HepG2 (cell line): Measurements from ENCODE around the gene TAS2R40. TPM values are rescaled to one million over a fixed set of nuclear protein-coding genes. Genes with fewer than 3 reads are reported as not detected.

Experiments
- ASH2L ChIP-seq: fragments of 300-600, 200-600 bp; sonication (generic); IDR thresholded peaks from 2 replicates; pipeline ENCODE4 v1.7.0; 2017; ENCODE audit warnings: low read depth, mild to moderate bottlenecking, moderate library complexity, mixed read lengths, low read length; ENCODE audit not compliant: insufficient read length
- CBX2 ChIP-seq, 2 experiments: fragments of 200-600 bp in 1 of 2; sonication (generic); formaldehyde crosslinking in 1 of 2; IDR thresholded peaks; 2 replicates each; pipeline versions ENCODE4 v1.7.0 to v1.8.1; 2018 to 2022; ENCODE audit warnings: low read depth in 2 of 2, low read length in 1 of 2, mild to moderate bottlenecking in 1 of 2, missing genetic modification reagents in 1 of 2
- GATA4 ChIP-seq: sonication (generic); IDR thresholded peaks from 2 replicates; pipeline ENCODE4 v1.6.1; 2016; ENCODE audit warnings: antibody characterized with exemption, low read depth, borderline replicate concordance
- KAT7 ChIP-seq: IDR thresholded peaks from 2 replicates; pipeline ENCODE4 v1.6.1; 2018; ENCODE audit warnings: borderline replicate concordance, missing compliant biosample characterization
- KMT2B ChIP-seq: IDR thresholded peaks from 2 replicates; pipeline ENCODE4 v1.6.1; 2016; ENCODE audit warnings: missing genetic modification reagents, missing compliant biosample characterization
- PAXIP1 ChIP-seq: sonication (generic); formaldehyde crosslinking; conservative IDR thresholded peaks from 2 replicates; pipeline ENCODE4 v1.4.0; 2020; ENCODE audit warnings: mild to moderate bottlenecking, missing genetic modification reagents, moderate library complexity
- PCBP2 ChIP-seq: fragments of 200-400 bp; formaldehyde crosslinking; optimal IDR thresholded peaks from 2 replicates; pipeline ENCODE3; 2018; ENCODE audit warnings: low read length, low read depth; ENCODE audit not compliant: poor library complexity, severe bottlenecking
- POLR2A ChIP-seq, 2 experiments: IDR thresholded peaks; 2 replicates each; pipeline ENCODE4 v1.6.1; 2011; ENCODE audit warnings: low read depth in 2 of 2, low read length in 2 of 2, mild to moderate bottlenecking in 1 of 2, moderate library complexity in 1 of 2; ENCODE audit not compliant: insufficient read depth in 1 of 2
- RAD51 ChIP-seq: fragments of 450-650 bp; IDR thresholded peaks from 2 replicates; pipeline ENCODE4 v1.6.1; 2016; ENCODE audit warnings: borderline replicate concordance
- STAT5B ChIP-seq: sonication (generic); formaldehyde crosslinking; IDR thresholded peaks from 2 replicates; pipeline ENCODE4 v1.4.0; 2020; ENCODE audit warnings: missing genetic modification reagents
- THAP9 ChIP-seq: sonication (generic); formaldehyde crosslinking; IDR thresholded peaks from 2 replicates; pipeline ENCODE4; 2020; ENCODE audit warnings: missing genetic modification reagents, mild to moderate bottlenecking, borderline replicate concordance
- TOE1 ChIP-seq: sonication (generic); formaldehyde crosslinking; IDR thresholded peaks from 2 replicates; pipeline ENCODE4 v1.4.0; 2020; ENCODE audit warnings: mild to moderate bottlenecking, missing genetic modification reagents
- UBTF ChIP-seq: sonication (generic); formaldehyde crosslinking; IDR thresholded peaks from 2 replicates; pipeline ENCODE4 v1.4.0; 2020; ENCODE audit warnings: mild to moderate bottlenecking, missing genetic modification reagents
- ZFP90 ChIP-seq: sonication (generic); formaldehyde crosslinking; IDR thresholded peaks from 2 replicates; pipeline ENCODE4 v1.8.0; 2022; ENCODE audit warnings: missing genetic modification reagents, mild to moderate bottlenecking, inconsistent platforms, borderline replicate concordance
- ZNF207 ChIP-seq: fragments of 450-650 bp; IDR thresholded peaks from 2 replicates; pipeline ENCODE4 v1.6.1; 2016; ENCODE audit warnings: antibody characterized with exemption, borderline replicate concordance
- ZNF230 ChIP-seq: sonication (generic); formaldehyde crosslinking; IDR thresholded peaks from 2 replicates; pipeline ENCODE4 v1.4.0; 2020; ENCODE audit warnings: mild to moderate bottlenecking, missing genetic modification reagents
- ZNF773 ChIP-seq: sonication (generic); formaldehyde crosslinking; IDR thresholded peaks from 2 replicates; pipeline ENCODE4 v1.4.0; 2020; ENCODE audit warnings: missing genetic modification reagents, borderline replicate concordance
- ZSCAN21 ChIP-seq: sonication (generic); formaldehyde crosslinking; IDR thresholded peaks from 2 replicates; pipeline ENCODE4 v1.8.0; 2022; ENCODE audit warnings: mild to moderate bottlenecking, missing genetic modification reagents, moderate library complexity, borderline replicate concordance
- polyA plus RNA-seq, 8 experiments: library from polyadenylated mRNA; depleted of rRNA in 3 of 8; stranded (reverse) in 7 of 8; unstranded in 1 of 8; fragments of >200 nt; fragmentation: Illumina TruSeq in 4 of 8; extraction: Trizol in 4 of 8; gene quantifications; 2 replicates each; pipeline versions ENCODE4 v1.2.1 to v1.2.3, GENCODE V29; 2011 to 2016; ENCODE audit warnings: low read depth in 4 of 8, missing spikeins in 1 of 8, mixed read lengths in 1 of 8; ENCODE audit not compliant: insufficient read depth in 1 of 8
- total RNA-seq, 5 experiments: library from RNA; depleted of rRNA; stranded (reverse); fragments of >200 nt; fragmentation: Illumina TruSeq; extraction: Trizol; gene quantifications; 2 replicates each; pipeline ENCODE4 v1.2.3, GENCODE V29; 2016; ENCODE audit warnings: low read depth in 1 of 5

The TAS2R40 gene
- total and polyA plus RNA-seq, 2 of the 13 experiments (the other 11 are each of a cell fraction or from before 2014, with no cell fraction given) = not detected

GRCh38 chr7:143263266-143264195, 41.7 kb downstream of the TAS2R40 start, which contains the start of gene GSTK1 (continued):
- 0 out of 2 replicates have a peak, but pooled peaks have one; percentile 58 for TF ChIP-seq ZFP90 (CRISPR knock-in tag)
- TF ChIP-seq THAP9 (CRISPR knock-in tag) = peak; percentile 45; the same call in 1 of the 2 replicates
- TF ChIP-seq ASH2L = no peak
- no peak for TF ChIP-seq ZNF207
- TF ChIP-seq POLR2A (IDR thresholded peaks at IDR 0.05; ENCODE audit: insufficient read depth in 1 of 2, low read depth in 2 of 2, low read length in 2 of 2) = peak; percentile 88 to 98
- no peak for TF ChIP-seq CBX2 (IDR thresholded peaks at IDR 0.05; ENCODE audit: low read depth, low read length)
- TF ChIP-seq CBX2 (CRISPR knock-in tag; IDR thresholded peaks at IDR 0.05; ENCODE audit: low read depth) = no peak
- peak; percentile 86 for TF ChIP-seq ZSCAN21
- TF ChIP-seq ZNF773 (CRISPR knock-in tag) = peak; percentile 54; the same call in 1 of the 2 replicates
- TF ChIP-seq ZNF230 (CRISPR knock-in tag) = peak; percentile 89
- TF ChIP-seq GATA4 = peak; percentile 79; the same call in 1 of the 2 replicates
- peak; percentile 82 for TF ChIP-seq UBTF (CRISPR knock-in tag)
- 0 out of 2 replicates have a peak, but pooled peaks have one; percentile 40 for TF ChIP-seq TOE1
- peak; percentile 76; the same call in 1 of the 2 replicates for TF ChIP-seq KMT2B (CRISPR knock-in tag)
- TF ChIP-seq RAD51 = no peak
- no peak for TF ChIP-seq PCBP2
- TF ChIP-seq KAT7 (CRISPR knock-in tag) = peak; percentile 63; the same call in 1 of the 2 replicates
- peak; percentile 77 for TF ChIP-seq PAXIP1 (CRISPR knock-in tag)
- no peak for TF ChIP-seq STAT5B
